ENCODE results near the gene NCOA3.

GRCh38 chr20:47524015-47524784 lies 22.5 kb downstream of the NCOA3 start:
- TF ChIP-seq RAD21 (IDR thresholded peaks at IDR 0.05; ENCODE audit: low read depth) (no peak), REST (IDR thresholded peaks at IDR 0.05; ENCODE audit: low read depth) (no peak), EP300 (IDR thresholded peaks at IDR 0.05; ENCODE audit: borderline replicate concordance) (no peak), CEBPB (IDR thresholded peaks at IDR 0.05) (no peak), USF1 (IDR thresholded peaks at IDR 0.05) (no peak), TCF12 (IDR thresholded peaks at IDR 0.05; ENCODE audit: low read depth) (no peak), TEAD4 (IDR thresholded peaks at IDR 0.05) (no peak), TAF1 (IDR thresholded peaks at IDR 0.05; ENCODE audit: low read depth) (no peak), EGR1 (IDR thresholded peaks at IDR 0.05) (no peak), MAX (IDR thresholded peaks at IDR 0.05) (no peak), YY1 (IDR thresholded peaks at IDR 0.05; ENCODE audit: low read depth) (no peak)

Measured in Ishikawa (cell line).